Smooth muscle cell (in vitro differentiated cells): ENCODE results near the gene SYT13. TPM values are rescaled to one million over a fixed set of nuclear protein-coding genes. Genes with fewer than 3 reads are reported as not detected.

Experiments
- DNase-seq: peaks from one replicate; lab custom pipeline; 2025; ENCODE audit not compliant: unreplicated experiment; lab: John Stamatoyannopoulos, UW
- H2AFZ ChIP-seq: fragments of 200-600 bp; sonication (generic); 2 replicates; pipeline ENCODE4 v1.6.0; 2016; ENCODE audit warnings: antibody characterized with exemption, low read depth, mild to moderate bottlenecking
- H3F3A ChIP-seq: fragments of 200-600 bp; sonication (generic); 2 replicates; pipeline ENCODE4 v1.6.0; 2017; ENCODE audit warnings: antibody characterized with exemption, low read depth
- H3K27ac ChIP-seq: fragments of 200-600 bp; sonication (generic); 2 replicates; pipeline ENCODE4 v1.5.1; 2016; ENCODE audit warnings: low read depth, mild to moderate bottlenecking
- H3K27me3 ChIP-seq: fragments of 200-600 bp; sonication (generic); 2 replicates; pipeline ENCODE4 v1.6.1; 2016; ENCODE audit warnings: low read depth, mild to moderate bottlenecking
- H3K36me3 ChIP-seq: fragments of 200-600 bp; sonication (generic); 2 replicates; pipeline ENCODE4 v1.5.1; 2016; ENCODE audit warnings: low read depth
- H3K4me1 ChIP-seq: fragments of 200-600 bp; sonication (generic); 2 replicates; pipeline ENCODE4 v1.5.1; 2016; ENCODE audit warnings: low read depth
- H3K4me2 ChIP-seq: fragments of 200-600 bp; sonication (generic); 2 replicates; pipeline ENCODE4 v1.6.0; 2016; ENCODE audit warnings: mild to moderate bottlenecking
- H3K4me3 ChIP-seq: fragments of 200-600 bp; sonication (generic); 2 replicates; pipeline ENCODE4 v1.5.1; 2016; ENCODE audit warnings: mild to moderate bottlenecking
- H3K79me2 ChIP-seq: fragments of 200-600 bp; sonication (generic); 2 replicates; pipeline ENCODE4 v1.6.0; 2016; ENCODE audit warnings: low read depth, mild to moderate bottlenecking
- H3K9ac ChIP-seq: fragments of 200-600 bp; sonication (generic); 2 replicates; pipeline ENCODE4 v1.6.0; 2016; ENCODE audit warnings: low read depth
- H3K9me3 ChIP-seq: fragments of 200-600 bp; sonication (generic); replicated peaks from 2 replicates; pipeline ENCODE4 v1.5.1; 2016; ENCODE audit warnings: low read depth
- H4K20me1 ChIP-seq: fragments of 200-600 bp; sonication (generic); 2 replicates; pipeline ENCODE4 v1.6.0; 2016; ENCODE audit warnings: low read depth
- CTCF ChIP-seq: fragments of 200-600 bp; sonication (generic); IDR thresholded peaks from 2 replicates; pipeline ENCODE4 v1.5.1; 2017; ENCODE audit warnings: borderline replicate concordance, mild to moderate bottlenecking, antibody characterized with exemption; ENCODE audit not compliant: insufficient read depth, poor library complexity, severe bottlenecking
- WGBS: methylation state at CpG from one replicate; pipeline ENCODE4 v1.1.7; 2016; ENCODE audit warnings: low lambda C conversion rate; 5-methylcytosine and 5-hydroxymethylcytosine counted together
- polyA plus RNA-seq: library from polyadenylated mRNA; unstranded; fragments of >200 nt; fragmentation: Nextera tagmentation; extraction: Ambion mirVana; gene quantifications from 2 replicates; pipeline ENCODE4 v1.2.1, GENCODE V29; 2016
- total RNA-seq: library from RNA; depleted of rRNA; stranded (reverse); fragments of >200 nt; gene quantifications from 2 replicates; pipeline ENCODE4 v1.2.3, GENCODE V29; 2014

The SYT13 gene
- total and polyA plus RNA-seq, 2 experiments from 2014 or later = 0.47 to 1.3 TPM

- H3K4me3 ChIP-seq = no peak overlapping the region
- no peak for DNase-seq
- peaks cover 7% of the 10 kb centered on the region for H3K27me3 ChIP-seq
- H3K9ac ChIP-seq = no peak overlapping the region
- peaks cover 3% of the 10 kb centered on the region for H3F3A ChIP-seq
- no peak for TF ChIP-seq CTCF
- no peaks in the 10 kb centered on the region for H4K20me1 ChIP-seq
- no peak overlapping the region for H3K27ac ChIP-seq
- H2AFZ ChIP-seq = no peak overlapping the region
- WGBS = 67% methylated on average over 4 of the region's 4 CpGs
- H3K36me3 ChIP-seq = no peaks in the 10 kb centered on the region
- no peak overlapping the region for H3K4me2 ChIP-seq
- no peaks in the 10 kb centered on the region for H3K79me2 ChIP-seq
- H3K4me1 ChIP-seq = no peaks in the 10 kb centered on the region
- peaks cover 6% of the 10 kb centered on the region for H3K9me3 ChIP-seq
Measured at GRCh38 chr11:45331839-45332238, 45.7 kb upstream of the SYT13 start.

- Histone ChIP-seq H3K4me2 (no peak overlapping the region), H3K36me3 (no peaks in the 10 kb centered on the region), H4K20me1 (no peaks in the 10 kb centered on the region), H3K4me3 (no peak overlapping the region), H3K9ac (no peak overlapping the region), H3F3A (peaks cover 3% of the 10 kb centered on the region), H3K4me1 (no peaks in the 10 kb centered on the region), H3K79me2 (no peaks in the 10 kb centered on the region), H3K27me3 (peaks cover 19% of the 10 kb centered on the region), H2AFZ (no peak overlapping the region), H3K27ac (no peak overlapping the region), H3K9me3 (peaks cover 6% of the 10 kb centered on the region)
- DNase-seq = no peak
- 78% methylated on average over 3 of the region's 3 CpGs for WGBS
- no peak for TF ChIP-seq CTCF
Measured at GRCh38 chr11:45328726-45329125, 42.6 kb upstream of the SYT13 start.

- H3K27me3 ChIP-seq = peaks cover 27% of the 10 kb centered on the region
- no peaks in the 10 kb centered on the region for H3F3A ChIP-seq
- no peak overlapping the region for H3K4me2 ChIP-seq
- no peak overlapping the region for H3K9ac ChIP-seq
- H3K36me3 ChIP-seq = no peaks in the 10 kb centered on the region
- H3K79me2 ChIP-seq = no peaks in the 10 kb centered on the region
- no peaks in the 10 kb centered on the region for H3K4me1 ChIP-seq
- WGBS = 65% methylated on average over 6 of the region's 6 CpGs
- H3K4me3 ChIP-seq = no peak overlapping the region
- no peak for TF ChIP-seq CTCF
- peaks cover 6% of the 10 kb centered on the region for H3K9me3 ChIP-seq
- no peaks in the 10 kb centered on the region for H4K20me1 ChIP-seq
- no peak overlapping the region for H3K27ac ChIP-seq
- no peak overlapping the region for H2AFZ ChIP-seq
- no peak for DNase-seq
Measured at GRCh38 chr11:45324459-45324858, 38.3 kb upstream of the SYT13 start.

GRCh38 chr11:45323601-45324249 lies 37.6 kb upstream of the SYT13 start:
- peaks cover 30% of the 10 kb centered on the region for H3K27me3 ChIP-seq
- WGBS = 86% methylated on average over 8 of the region's 8 CpGs
- no peak overlapping the region for H2AFZ ChIP-seq
- H3K4me3 ChIP-seq = no peak overlapping the region
- no peak for DNase-seq
- peaks cover 6% of the 10 kb centered on the region for H3K9me3 ChIP-seq
- no peaks in the 10 kb centered on the region for H4K20me1 ChIP-seq
- H3K79me2 ChIP-seq = no peaks in the 10 kb centered on the region
- H3K36me3 ChIP-seq = no peaks in the 10 kb centered on the region
- H3K4me1 ChIP-seq = no peaks in the 10 kb centered on the region
- no peak overlapping the region for H3K9ac ChIP-seq
- no peak overlapping the region for H3K4me2 ChIP-seq
- no peaks in the 10 kb centered on the region for H3F3A ChIP-seq
- no peak overlapping the region for H3K27ac ChIP-seq
- TF ChIP-seq CTCF = no peak
